ENCODE data around the gene ZCCHC17.
"Not testable (repeated sequence)": the region's sequence is repeated elsewhere in the genome, so short reads cannot be mapped to it uniquely, and the experiment has no call there.

ZCCHC17 gene

GRCh38 chr1:31381394-31382294 lies 84.8 kb downstream of the ZCCHC17 start:
- TF ChIP-seq CTCF (IDR thresholded peaks at IDR 0.05; ENCODE audit: unreplicated experiment in 3 of 3): no peak
- peak overlapping the region in 2 of 3 experiments; percentile 17 to 40 for H3K27ac Mint-ChIP-seq
- H3K27me3 Mint-ChIP-seq (ENCODE audit: low read depth): peaks cover 12% of the 10 kb centered on the region
- peaks cover 35% of the 10 kb centered on the region for H3K4me1 Mint-ChIP-seq
- H3K4me3 Mint-ChIP-seq: no peak overlapping the region
- no peaks in the 10 kb centered on the region for H3K36me3 Mint-ChIP-seq (ENCODE audit: low read depth)
- H3K9me3 Mint-ChIP-seq: no peaks in the 10 kb centered on the region

- Mint-ChIP-seq H3K4me1 (peaks cover 29% of the 10 kb centered on the region), H3K9me3 (no peaks in the 10 kb centered on the region), H3K27me3 (ENCODE audit: low read depth) (peaks cover 12% of the 10 kb centered on the region), H3K27ac (peak overlapping the region in 1 of 3 experiments; percentile 17), H3K4me3 (no peak overlapping the region), H3K36me3 (ENCODE audit: low read depth) (no peaks in the 10 kb centered on the region)
- TF ChIP-seq CTCF (IDR thresholded peaks at IDR 0.05; ENCODE audit: unreplicated experiment in 3 of 3): no peak
Measured at GRCh38 chr1:31382379-31382989, 85.7 kb downstream of the ZCCHC17 start.

- H3K36me3 Mint-ChIP-seq (ENCODE audit: low read depth): no peaks in the 10 kb centered on the region
- no peak overlapping the region for H3K4me3 Mint-ChIP-seq
- H3K27ac Mint-ChIP-seq: no peak overlapping the region
- no peak for TF ChIP-seq CTCF (IDR thresholded peaks at IDR 0.05; ENCODE audit: unreplicated experiment in 3 of 3)
- peaks cover 12% of the 10 kb centered on the region for H3K27me3 Mint-ChIP-seq (ENCODE audit: low read depth)
- peaks cover 24% of the 10 kb centered on the region for H3K4me1 Mint-ChIP-seq
- H3K9me3 Mint-ChIP-seq: no peaks in the 10 kb centered on the region
Measured at GRCh38 chr1:31383967-31384366, 87.1 kb downstream of the ZCCHC17 start.

- peaks cover 12% of the 10 kb centered on the region for H3K4me1 Mint-ChIP-seq
- H3K27ac Mint-ChIP-seq; H3K27me3 Mint-ChIP-seq (ENCODE audit: low read depth); H3K36me3 Mint-ChIP-seq (ENCODE audit: low read depth); H3K4me3 Mint-ChIP-seq; H3K9me3 Mint-ChIP-seq: not testable (repeated sequence)
Measured at GRCh38 chr1:31386576-31387243, 89.9 kb downstream of the ZCCHC17 start.

- H3K4me3 Mint-ChIP-seq: no peak overlapping the region
- H3K36me3 Mint-ChIP-seq (ENCODE audit: low read depth): no peaks in the 10 kb centered on the region
- no peak overlapping the region for H3K27ac Mint-ChIP-seq
- H3K4me1 Mint-ChIP-seq: peaks cover 3% of the 10 kb centered on the region
- no peak for TF ChIP-seq CTCF (IDR thresholded peaks at IDR 0.05; ENCODE audit: unreplicated experiment in 3 of 3)
- H3K27me3 Mint-ChIP-seq (ENCODE audit: low read depth): peaks cover 2% of the 10 kb centered on the region
- H3K9me3 Mint-ChIP-seq: no peaks in the 10 kb centered on the region
Measured at GRCh38 chr1:31387612-31388011, 90.8 kb downstream of the ZCCHC17 start.

GRCh38 chr1:31389616-31390015 lies 92.8 kb downstream of the ZCCHC17 start:
- peaks cover 5% of the 10 kb centered on the region for H3K27me3 Mint-ChIP-seq (ENCODE audit: low read depth)
- no peaks in the 10 kb centered on the region for H3K36me3 Mint-ChIP-seq (ENCODE audit: low read depth)
- H3K27ac Mint-ChIP-seq: no peak overlapping the region
- H3K9me3 Mint-ChIP-seq: no peaks in the 10 kb centered on the region
- H3K4me1 Mint-ChIP-seq: no peaks in the 10 kb centered on the region
- H3K4me3 Mint-ChIP-seq: no peak overlapping the region
- no peak for TF ChIP-seq CTCF (IDR thresholded peaks at IDR 0.05; ENCODE audit: unreplicated experiment in 3 of 3)

Measured in nephron (organoid).